GM18507 (cell line): ENCODE results near the gene CTNND1.
A peak's percentile ranks its signal among the peaks of the same experiment; 100 is the strongest.

Experiments used
- DNase-seq: peaks from one replicate; pipeline ENCODE4 v3.0.0; 2011; ENCODE audit warnings: low read depth; ENCODE audit not compliant: insufficient read length; ENCODE audit errors: extremely low spot score
- FAIRE-seq: peaks from 2 replicates; lab custom pipeline; 2011; peaks lifted over from hg19 to GRCh38; lab: Jason Lieb, UNC

The CTNND1 gene

GRCh38 chr11:57787920-57788702, 26.5 kb downstream of the CTNND1 start:
- FAIRE-seq (peak; percentile 74), DNase-seq (no peak)

- DNase-seq = no peak
- FAIRE-seq = no peak
Measured at GRCh38 chr11:57788703-57789088, 27.1 kb downstream of the CTNND1 start.

GRCh38 chr11:57791321-57792059, 29.9 kb downstream of the CTNND1 start:
- FAIRE-seq (no peak), DNase-seq (no peak)

- peak; percentile 97 for FAIRE-seq
- peak; percentile 62 for DNase-seq
Measured at GRCh38 chr11:57792060-57792541, 30.5 kb downstream of the CTNND1 start.

- FAIRE-seq = peak; percentile 82
- DNase-seq = no peak
Measured at GRCh38 chr11:57792870-57793269, 31.3 kb downstream of the CTNND1 start.

- no peak for FAIRE-seq
- no peak for DNase-seq
Measured at GRCh38 chr11:57793351-57794115, 31.9 kb downstream of the CTNND1 start.

- DNase-seq (no peak), FAIRE-seq (no peak)
Measured at GRCh38 chr11:57798905-57799559, 37.4 kb downstream of the CTNND1 start.

GRCh38 chr11:57800444-57801182, 39.0 kb downstream of the CTNND1 start:
- FAIRE-seq = peak; percentile 84
- peak; percentile 48 for DNase-seq

- DNase-seq (no peak), FAIRE-seq (no peak)
Measured at GRCh38 chr11:57801183-57801485, 39.5 kb downstream of the CTNND1 start.

- DNase-seq = no peak
- no peak for FAIRE-seq
Measured at GRCh38 chr11:57802411-57802810, 40.8 kb downstream of the CTNND1 start.

GRCh38 chr11:57804466-57804865, 42.9 kb downstream of the CTNND1 start:
- no peak for FAIRE-seq

GRCh38 chr11:57805780-57806179, 44.2 kb downstream of the CTNND1 start:
- no peak for FAIRE-seq
- no peak for DNase-seq

More at GRCh38 chr11:57804466-57804865, 42.9 kb downstream of the CTNND1 start:
- DNase-seq = no peak

GRCh38 chr11:57812634-57813033, 51.0 kb downstream of the CTNND1 start:
- FAIRE-seq (no peak), DNase-seq (no peak)

GRCh38 chr11:57815476-57815875, 53.9 kb downstream of the CTNND1 start:
- FAIRE-seq = no peak
- no peak for DNase-seq

GRCh38 chr11:57815877-57816276, 54.3 kb downstream of the CTNND1 start:
- no peak for DNase-seq
- FAIRE-seq = no peak

- FAIRE-seq = no peak
- DNase-seq = no peak
Measured at GRCh38 chr11:57818812-57819211, 57.2 kb downstream of the CTNND1 start.

GRCh38 chr11:57819252-57819979, 57.8 kb downstream of the CTNND1 start:
- DNase-seq (no peak), FAIRE-seq (no peak)

GRCh38 chr11:57823859-57824258, 62.3 kb downstream of the CTNND1 start:
- no peak for DNase-seq
- no peak for FAIRE-seq
